Stimulated activated CD4-positive, alpha-beta T cell treated with anti-CD3 and anti-CD28 coated beads, TNF-alpha, amount 100 ng/mL, for 4 hours (primary cell): ENCODE results near the gene FAM241A.
"Not testable (repeated sequence)": the region's sequence is repeated elsewhere in the genome, so short reads cannot be mapped to it uniquely, and the experiment has no call there.

ENCODE experiments used
- DNase-seq, 3 experiments: peaks; one replicate each; pipeline ENCODE4 v3.0.0-alpha.2; 2020; ENCODE audit warnings: low read depth in 3 of 3

Gene FAM241A

GRCh38 chr4:112145326-112145789 is at the start of gene FAM241A:
TSS of gene FAM241A (plus strand) at chr4:112145454. CDS start at chr4:112145581, 127 bp downstream.
- DNase-seq = peak; percentile 85 to 91 (median 88)

- no peak for DNase-seq
These were observed 46.3 kb upstream of the FAM241A start for GRCh38 chr4:112098841-112099530.

- no peak for DNase-seq
These were observed 45.5 kb upstream of the FAM241A start for GRCh38 chr4:112099701-112100297.

- DNase-seq = no peak
These were observed 42.3 kb upstream of the FAM241A start for GRCh38 chr4:112102875-112103370.

- no peak for DNase-seq
These were observed 39.9 kb upstream of the FAM241A start for GRCh38 chr4:112105201-112105969.

GRCh38 chr4:112109360-112110058 is 35.7 kb upstream of the FAM241A start:
- no peak for DNase-seq

GRCh38 chr4:112110059-112110425 is 35.2 kb upstream of the FAM241A start:
- no peak for DNase-seq

- DNase-seq = no peak
These were observed 33.9 kb upstream of the FAM241A start for GRCh38 chr4:112111306-112111705.

- not testable (repeated sequence) for DNase-seq
These were observed 33.2 kb upstream of the FAM241A start for GRCh38 chr4:112112095-112112494.

- no peak for DNase-seq
These were observed 32.6 kb upstream of the FAM241A start for GRCh38 chr4:112112590-112113170.

GRCh38 chr4:112113864-112114263 is 31.4 kb upstream of the FAM241A start:
- no peak for DNase-seq

- no peak for DNase-seq
These were observed 30.8 kb upstream of the FAM241A start for GRCh38 chr4:112114452-112114851.

GRCh38 chr4:112118742-112119352 is 26.4 kb upstream of the FAM241A start:
- no peak for DNase-seq

- peak in 1 of 3 experiments; percentile 9 for DNase-seq
These were observed 25.9 kb upstream of the FAM241A start for GRCh38 chr4:112119353-112119783.

GRCh38 chr4:112120021-112120420 is 25.2 kb upstream of the FAM241A start:
- DNase-seq = no peak

GRCh38 chr4:112125416-112125815 is 19.8 kb upstream of the FAM241A start:
- no peak for DNase-seq

- no peak for DNase-seq
These were observed 18.1 kb upstream of the FAM241A start for GRCh38 chr4:112127048-112127637.

- no peak for DNase-seq
These were observed 17.5 kb upstream of the FAM241A start for GRCh38 chr4:112127803-112128202.

- no peak for DNase-seq
These were observed 16.8 kb upstream of the FAM241A start for GRCh38 chr4:112128452-112128851.

- DNase-seq = no peak
These were observed 14.3 kb upstream of the FAM241A start for GRCh38 chr4:112130906-112131305.

GRCh38 chr4:112136551-112136950 is 8.7 kb upstream of the FAM241A start:
- no peak for DNase-seq
